HEK293 (cell line): ENCODE data around the gene PIP4K2A.

ENCODE experiments used
- CTCF ChIA-PET: fragments of 350-600 bp; formaldehyde crosslinking; extraction: SDS; loops from one replicate; lab custom pipeline; 2021; ENCODE audit warnings: antibody characterized with exemption; lab: Yijun Ruan, JAX
- POLR2A ChIA-PET: fragments of 300-600 bp; formaldehyde crosslinking; extraction: SDS; loops from one replicate; lab custom pipeline; 2020; ENCODE audit warnings: antibody characterized with exemption, inconsistent platforms; lab: Yijun Ruan, JAX
- H3K27ac ChIP-seq: fragments of 200-500 bp; sonication (Bioruptor generic); 2 replicates; pipeline ENCODE4 v1.5.1; 2014; ENCODE audit warnings: low read depth, low read length, control low read depth, inconsistent platforms; ENCODE audit errors: extremely low read depth
- H3K36me3 ChIP-seq, 2 experiments: fragments of 200-500 bp in 1 of 2; sonication (Bioruptor generic) in 1 of 2; 1 replicate in 1 of 2; 2 replicates in 1 of 2; pipeline ENCODE4 v1.5.1; 2014 to 2017; ENCODE audit warnings: inconsistent platforms in 2 of 2, low read length in 2 of 2; ENCODE audit not compliant: control insufficient read depth in 2 of 2, insufficient read depth in 1 of 2
- H3K4me1 ChIP-seq: fragments of 200-500 bp; sonication (Bioruptor generic); 2 replicates; pipeline ENCODE4 v1.5.1; 2014; ENCODE audit warnings: mild to moderate bottlenecking, low read length, inconsistent platforms; ENCODE audit not compliant: control insufficient read depth, insufficient read depth
- H3K4me3 ChIP-seq: 2 replicates; pipeline ENCODE4 v1.5.1; 2011; ENCODE audit warnings: low read depth, mild to moderate bottlenecking, control low read depth, low read length, moderate library complexity
- H3K9me3 ChIP-seq: fragments of 200-500 bp; sonication (Bioruptor generic); 2 replicates; pipeline ENCODE4 v1.5.1; 2014; ENCODE audit warnings: low read depth, low read length, inconsistent platforms; ENCODE audit not compliant: control insufficient read depth, insufficient read depth
- BCL11A ChIP-seq: fragments of 450-650 bp; formaldehyde crosslinking; IDR thresholded peaks from 2 replicates; pipeline ENCODE4 v1.5.1; 2016; ENCODE audit warnings: low read depth, missing biosample characterization, missing genetic modification characterization
- HOXA7 ChIP-seq: sonication (generic); formaldehyde crosslinking; IDR thresholded peaks from 2 replicates; pipeline ENCODE4 v1.8.1; 2022; ENCODE audit warnings: missing genetic modification reagents, borderline replicate concordance
- IKZF3 ChIP-seq: fragments of 450-650 bp; IDR thresholded peaks from 2 replicates; pipeline ENCODE4 v1.5.0; 2018; ENCODE audit warnings: missing biosample characterization, mild to moderate bottlenecking, missing genetic modification characterization, moderate library complexity
- SCRT2 ChIP-seq: fragments of 450-650 bp; formaldehyde crosslinking; IDR thresholded peaks from 2 replicates; pipeline ENCODE4 v1.5.1; 2016; ENCODE audit warnings: missing biosample characterization, missing genetic modification characterization
- SP7 ChIP-seq: fragments of 450-650 bp; formaldehyde crosslinking; IDR thresholded peaks from 2 replicates; pipeline ENCODE4 v1.5.1; 2016; ENCODE audit warnings: missing biosample characterization, missing genetic modification characterization
- WT1 ChIP-seq: fragments of 450-650 bp; formaldehyde crosslinking; IDR thresholded peaks from 2 replicates; pipeline ENCODE4 v1.5.1; 2016; ENCODE audit warnings: missing biosample characterization, missing genetic modification characterization
- ZBTB1 ChIP-seq: fragments of 450-650 bp; formaldehyde crosslinking; IDR thresholded peaks from 2 replicates; pipeline ENCODE4 v1.5.1; 2016; ENCODE audit warnings: missing biosample characterization, missing genetic modification characterization
- ZFP69B ChIP-seq: fragments of 450-650 bp; formaldehyde crosslinking; IDR thresholded peaks from 2 replicates; pipeline ENCODE4 v1.5.1; 2016; ENCODE audit warnings: missing biosample characterization, missing genetic modification characterization
- ZNF16 ChIP-seq: fragments of 450-650 bp; formaldehyde crosslinking; IDR thresholded peaks from 2 replicates; pipeline ENCODE4 v1.5.1; 2016; ENCODE audit warnings: low read depth, missing biosample characterization, missing genetic modification characterization
- ZNF174 ChIP-seq: fragments of 450-650 bp; formaldehyde crosslinking; IDR thresholded peaks from 2 replicates; pipeline ENCODE4 v1.5.0; 2017; ENCODE audit warnings: missing biosample characterization, mild to moderate bottlenecking, missing genetic modification characterization
- ZNF211 ChIP-seq: fragments of 450-650 bp; formaldehyde crosslinking; IDR thresholded peaks from 2 replicates; pipeline ENCODE4 v1.5.1; 2016; ENCODE audit warnings: low read depth, missing biosample characterization, missing genetic modification characterization
- ZNF274 ChIP-seq, 2 experiments: fragments of 200-500 bp in 1 of 2; fragments of 450-650 bp in 1 of 2; sonication (Bioruptor generic) in 1 of 2; formaldehyde crosslinking in 1 of 2; IDR thresholded peaks; 2 replicates each; pipeline versions ENCODE4 v1.5.1 to v1.6.1; 2014 to 2016; ENCODE audit warnings: borderline replicate concordance in 1 of 2, inconsistent platforms in 1 of 2, low read length in 1 of 2, missing biosample characterization in 1 of 2, missing genetic modification characterization in 1 of 2
- ZNF292 ChIP-seq: fragments of 450-650 bp; formaldehyde crosslinking; IDR thresholded peaks from 2 replicates; pipeline ENCODE4 v1.5.1; 2016; ENCODE audit warnings: low read depth, missing biosample characterization, missing genetic modification characterization, borderline replicate concordance
- ZNF311 ChIP-seq: fragments of 450-650 bp; formaldehyde crosslinking; IDR thresholded peaks from 2 replicates; pipeline ENCODE4 v1.5.1; 2017; ENCODE audit warnings: missing biosample characterization, missing genetic modification characterization, borderline replicate concordance
- ZNF354C ChIP-seq: fragments of 450-650 bp; formaldehyde crosslinking; IDR thresholded peaks from 2 replicates; pipeline ENCODE4 v1.5.1; 2016; ENCODE audit warnings: missing biosample characterization, missing genetic modification characterization, low read depth, borderline replicate concordance
- ZNF501 ChIP-seq: fragments of 450-650 bp; formaldehyde crosslinking; IDR thresholded peaks from 2 replicates; pipeline ENCODE4 v1.5.1; 2016; ENCODE audit warnings: missing biosample characterization, missing genetic modification characterization
- ZNF558 ChIP-seq: fragments of 450-650 bp; formaldehyde crosslinking; IDR thresholded peaks from 2 replicates; pipeline ENCODE4 v1.5.1; 2016; ENCODE audit warnings: missing biosample characterization, missing genetic modification characterization
- ZXDB ChIP-seq: fragments of 450-650 bp; formaldehyde crosslinking; IDR thresholded peaks from 2 replicates; pipeline ENCODE4 v1.5.1; 2016; ENCODE audit warnings: missing biosample characterization, missing genetic modification characterization
- TF ChIP-seq, protein P1 (sequence below): fragments of 450-650 bp; formaldehyde crosslinking; IDR thresholded peaks from 2 replicates; pipeline ENCODE4 v1.5.1; 2016; ENCODE audit warnings: missing biosample characterization, missing genetic modification characterization
- TF ChIP-seq, protein P2 (sequence below): fragments of 450-650 bp; formaldehyde crosslinking; IDR thresholded peaks from 2 replicates; pipeline ENCODE4 v1.5.1; 2016; ENCODE audit warnings: missing biosample characterization, missing genetic modification characterization
- TF ChIP-seq, protein P3 (sequence below): fragments of 450-650 bp; formaldehyde crosslinking; IDR thresholded peaks from 2 replicates; pipeline ENCODE4 v1.5.1; 2016; ENCODE audit warnings: missing biosample characterization, missing genetic modification characterization
- TF ChIP-seq, protein P4 (sequence below): fragments of 450-650 bp; formaldehyde crosslinking; IDR thresholded peaks from 2 replicates; pipeline ENCODE4 v1.5.1; 2016; ENCODE audit warnings: missing biosample characterization, missing genetic modification characterization
- TF ChIP-seq, protein P5 (sequence below): fragments of 450-650 bp; formaldehyde crosslinking; IDR thresholded peaks from 2 replicates; pipeline ENCODE4 v1.5.1; 2017; ENCODE audit warnings: missing biosample characterization, missing genetic modification characterization

Gene PIP4K2A

DNA sequence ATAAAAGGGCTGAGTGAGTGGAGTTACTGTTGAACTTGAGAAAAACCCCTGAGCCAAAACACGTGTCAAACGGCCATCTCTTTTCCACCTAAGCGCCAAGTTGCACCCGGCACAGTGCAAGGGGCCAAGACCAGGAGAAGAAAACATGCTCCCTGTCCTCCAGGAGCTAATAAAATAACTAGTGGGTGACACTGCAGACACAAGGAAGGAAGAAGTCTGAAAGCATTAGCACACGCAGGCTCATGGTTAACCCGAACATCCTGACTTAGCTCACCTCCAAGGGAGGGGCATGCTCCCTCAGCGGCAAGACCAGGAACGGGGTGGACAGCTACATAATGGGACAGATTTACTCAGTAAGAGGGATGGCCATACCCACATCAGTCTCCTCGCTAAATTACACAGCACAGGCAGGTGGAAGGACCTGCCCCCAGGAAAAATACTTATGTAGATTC, 65.0 kb downstream of the PIP4K2A start:
- no peak overlapping the region for H3K4me3 ChIP-seq
- peaks cover 21% of the 10 kb centered on the region for H3K4me1 ChIP-seq
- H3K9me3 ChIP-seq, result no peaks in the 10 kb centered on the region
- ChIA-PET POLR2A (no interaction called here), CTCF (interaction anchor here (0.7 to 1.1 kb wide), 2 partner anchors 17 to 24 kb away, joined by 3 to 4 read pairs; no protein-coding TSS in a partner anchor)
- TF ChIP-seq ZFP69B (tag by site-specific recombination) (no peak), ZNF354C (tag by site-specific recombination) (no peak), ZNF174 (tag by site-specific recombination) (no peak), SCRT2 (tag by site-specific recombination) (no peak), HOXA7 (no peak), ZNF292 (no peak), ZNF501 (tag by site-specific recombination) (no peak), BCL11A (tag by site-specific recombination) (no peak), ZNF558 (tag by site-specific recombination) (no peak), ZBTB1 (tag by site-specific recombination) (no peak), ZNF311 (tag by site-specific recombination) (no peak), ZNF16 (no peak), WT1 (tag by site-specific recombination) (no peak), IKZF3 (tag by site-specific recombination) (no peak), ZXDB (tag by site-specific recombination) (no peak)
- TF ChIP-seq, protein P1, sequence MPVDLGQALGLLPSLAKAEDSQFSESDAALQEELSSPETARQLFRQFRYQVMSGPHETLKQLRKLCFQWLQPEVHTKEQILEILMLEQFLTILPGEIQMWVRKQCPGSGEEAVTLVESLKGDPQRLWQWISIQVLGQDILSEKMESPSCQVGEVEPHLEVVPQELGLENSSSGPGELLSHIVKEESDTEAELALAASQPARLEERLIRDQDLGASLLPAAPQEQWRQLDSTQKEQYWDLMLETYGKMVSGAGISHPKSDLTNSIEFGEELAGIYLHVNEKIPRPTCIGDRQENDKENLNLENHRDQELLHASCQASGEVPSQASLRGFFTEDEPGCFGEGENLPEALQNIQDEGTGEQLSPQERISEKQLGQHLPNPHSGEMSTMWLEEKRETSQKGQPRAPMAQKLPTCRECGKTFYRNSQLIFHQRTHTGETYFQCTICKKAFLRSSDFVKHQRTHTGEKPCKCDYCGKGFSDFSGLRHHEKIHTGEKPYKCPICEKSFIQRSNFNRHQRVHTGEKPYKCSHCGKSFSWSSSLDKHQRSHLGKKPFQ (tag by site-specific recombination), result no peak
- TF ChIP-seq, protein P2, sequence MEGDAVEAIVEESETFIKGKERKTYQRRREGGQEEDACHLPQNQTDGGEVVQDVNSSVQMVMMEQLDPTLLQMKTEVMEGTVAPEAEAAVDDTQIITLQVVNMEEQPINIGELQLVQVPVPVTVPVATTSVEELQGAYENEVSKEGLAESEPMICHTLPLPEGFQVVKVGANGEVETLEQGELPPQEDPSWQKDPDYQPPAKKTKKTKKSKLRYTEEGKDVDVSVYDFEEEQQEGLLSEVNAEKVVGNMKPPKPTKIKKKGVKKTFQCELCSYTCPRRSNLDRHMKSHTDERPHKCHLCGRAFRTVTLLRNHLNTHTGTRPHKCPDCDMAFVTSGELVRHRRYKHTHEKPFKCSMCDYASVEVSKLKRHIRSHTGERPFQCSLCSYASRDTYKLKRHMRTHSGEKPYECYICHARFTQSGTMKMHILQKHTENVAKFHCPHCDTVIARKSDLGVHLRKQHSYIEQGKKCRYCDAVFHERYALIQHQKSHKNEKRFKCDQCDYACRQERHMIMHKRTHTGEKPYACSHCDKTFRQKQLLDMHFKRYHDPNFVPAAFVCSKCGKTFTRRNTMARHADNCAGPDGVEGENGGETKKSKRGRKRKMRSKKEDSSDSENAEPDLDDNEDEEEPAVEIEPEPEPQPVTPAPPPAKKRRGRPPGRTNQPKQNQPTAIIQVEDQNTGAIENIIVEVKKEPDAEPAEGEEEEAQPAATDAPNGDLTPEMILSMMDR (tag by site-specific recombination), result no peak
- TF ChIP-seq, protein P3, sequence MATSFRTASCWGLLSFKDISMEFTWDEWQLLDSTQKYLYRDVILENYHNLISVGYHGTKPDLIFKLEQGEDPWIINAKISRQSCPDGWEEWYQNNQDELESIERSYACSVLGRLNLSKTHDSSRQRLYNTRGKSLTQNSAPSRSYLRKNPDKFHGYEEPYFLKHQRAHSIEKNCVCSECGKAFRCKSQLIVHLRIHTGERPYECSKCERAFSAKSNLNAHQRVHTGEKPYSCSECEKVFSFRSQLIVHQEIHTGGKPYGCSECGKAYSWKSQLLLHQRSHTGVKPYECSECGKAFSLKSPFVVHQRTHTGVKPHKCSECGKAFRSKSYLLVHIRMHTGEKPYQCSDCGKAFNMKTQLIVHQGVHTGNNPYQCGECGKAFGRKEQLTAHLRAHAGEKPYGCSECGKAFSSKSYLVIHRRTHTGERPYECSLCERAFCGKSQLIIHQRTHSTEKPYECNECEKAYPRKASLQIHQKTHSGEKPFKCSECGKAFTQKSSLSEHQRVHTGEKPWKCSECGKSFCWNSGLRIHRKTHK, result no peak
- H3K27ac ChIP-seq, result no peak overlapping the region
- no peaks in the 10 kb centered on the region for H3K36me3 ChIP-seq

DNA sequence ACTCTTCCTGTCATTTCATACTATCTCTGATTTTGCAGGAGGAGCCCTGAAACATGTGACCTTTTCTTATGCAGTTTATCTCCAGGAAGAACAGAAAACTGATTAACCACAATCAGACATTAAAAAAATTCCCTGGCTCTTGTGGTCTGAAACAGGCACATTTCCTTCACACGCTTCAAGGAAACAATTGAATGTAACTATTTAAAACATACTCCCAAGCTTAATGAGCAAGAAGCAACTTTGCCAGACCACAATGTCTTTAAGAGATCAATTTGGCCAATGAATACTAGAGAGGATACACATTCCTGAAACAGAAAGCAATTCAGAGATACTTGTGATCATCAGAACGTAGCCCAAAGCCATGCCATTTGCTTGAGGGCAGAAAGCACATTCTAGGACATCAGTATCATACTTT, 65.8 kb downstream of the PIP4K2A start:
- Histone ChIP-seq H3K4me3 (no peak overlapping the region), H3K27ac (no peak overlapping the region), H3K4me1 (peaks cover 21% of the 10 kb centered on the region), H3K36me3 (no peaks in the 10 kb centered on the region), H3K9me3 (no peaks in the 10 kb centered on the region)
- ChIA-PET CTCF (interaction anchor here (0.7 to 1.1 kb wide), 3 partner anchors 17 to 25 kb away, joined by 3 to 4 read pairs (median 3); no protein-coding TSS in a partner anchor), POLR2A (no interaction called here)
- TF ChIP-seq, protein P4, sequence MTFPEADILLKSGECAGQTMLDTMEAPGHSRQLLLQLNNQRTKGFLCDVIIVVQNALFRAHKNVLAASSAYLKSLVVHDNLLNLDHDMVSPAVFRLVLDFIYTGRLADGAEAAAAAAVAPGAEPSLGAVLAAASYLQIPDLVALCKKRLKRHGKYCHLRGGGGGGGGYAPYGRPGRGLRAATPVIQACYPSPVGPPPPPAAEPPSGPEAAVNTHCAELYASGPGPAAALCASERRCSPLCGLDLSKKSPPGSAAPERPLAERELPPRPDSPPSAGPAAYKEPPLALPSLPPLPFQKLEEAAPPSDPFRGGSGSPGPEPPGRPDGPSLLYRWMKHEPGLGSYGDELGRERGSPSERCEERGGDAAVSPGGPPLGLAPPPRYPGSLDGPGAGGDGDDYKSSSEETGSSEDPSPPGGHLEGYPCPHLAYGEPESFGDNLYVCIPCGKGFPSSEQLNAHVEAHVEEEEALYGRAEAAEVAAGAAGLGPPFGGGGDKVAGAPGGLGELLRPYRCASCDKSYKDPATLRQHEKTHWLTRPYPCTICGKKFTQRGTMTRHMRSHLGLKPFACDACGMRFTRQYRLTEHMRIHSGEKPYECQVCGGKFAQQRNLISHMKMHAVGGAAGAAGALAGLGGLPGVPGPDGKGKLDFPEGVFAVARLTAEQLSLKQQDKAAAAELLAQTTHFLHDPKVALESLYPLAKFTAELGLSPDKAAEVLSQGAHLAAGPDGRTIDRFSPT (tag by site-specific recombination), result no peak
- no peak for TF ChIP-seq SP7 (tag by site-specific recombination)
- TF ChIP-seq ZNF211 (tag by site-specific recombination), result no peak
- no peak for TF ChIP-seq ZNF274 (IDR thresholded peaks at IDR 0.05; ENCODE audit: low read length)
- TF ChIP-seq ZNF274 (tag by site-specific recombination; IDR thresholded peaks at IDR 0.05; ENCODE audit: borderline replicate concordance), result no peak
- TF ChIP-seq, protein P5, sequence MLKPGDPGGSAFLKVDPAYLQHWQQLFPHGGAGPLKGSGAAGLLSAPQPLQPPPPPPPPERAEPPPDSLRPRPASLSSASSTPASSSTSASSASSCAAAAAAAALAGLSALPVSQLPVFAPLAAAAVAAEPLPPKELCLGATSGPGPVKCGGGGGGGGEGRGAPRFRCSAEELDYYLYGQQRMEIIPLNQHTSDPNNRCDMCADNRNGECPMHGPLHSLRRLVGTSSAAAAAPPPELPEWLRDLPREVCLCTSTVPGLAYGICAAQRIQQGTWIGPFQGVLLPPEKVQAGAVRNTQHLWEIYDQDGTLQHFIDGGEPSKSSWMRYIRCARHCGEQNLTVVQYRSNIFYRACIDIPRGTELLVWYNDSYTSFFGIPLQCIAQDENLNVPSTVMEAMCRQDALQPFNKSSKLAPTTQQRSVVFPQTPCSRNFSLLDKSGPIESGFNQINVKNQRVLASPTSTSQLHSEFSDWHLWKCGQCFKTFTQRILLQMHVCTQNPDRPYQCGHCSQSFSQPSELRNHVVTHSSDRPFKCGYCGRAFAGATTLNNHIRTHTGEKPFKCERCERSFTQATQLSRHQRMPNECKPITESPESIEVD (tag by site-specific recombination), result peak; percentile 45; the same call in 1 of the 2 replicates
